GM19463 (cell line): ENCODE measurements around the gene NUAK2.
"Not testable (repeated sequence)": the region's sequence is repeated elsewhere in the genome, so short reads cannot be mapped to it uniquely, and the experiment has no call there.

ENCODE experiments used
- ATAC-seq: cut with Tn5 transposase; IDR thresholded peaks from one replicate; pipeline ENCODE4 v1.9.1; 2021; ENCODE audit warnings: mild to moderate bottlenecking, moderate library complexity; ENCODE audit not compliant: unreplicated experiment

NUAK2 gene

GRCh38 chr1:205321162-205321958 lies at the start of gene NUAK2:
Gene NUAK2 (minus strand): TSS chr1:205321745. CDS start chr1:205321628, 117 bp downstream.
- ATAC-seq: no peak

GRCh38 chr1:205370780-205371179 lies 49.2 kb upstream of the NUAK2 start:
- ATAC-seq: no peak

- ATAC-seq: no peak
Observed at GRCh38 chr1:205369701-205370123, 48.2 kb upstream of the NUAK2 start.

GRCh38 chr1:205368478-205368877 lies 46.9 kb upstream of the NUAK2 start:
- no peak for ATAC-seq

- ATAC-seq: no peak
Observed at GRCh38 chr1:205365945-205366463, 44.5 kb upstream of the NUAK2 start.

- ATAC-seq: not testable (repeated sequence)
Observed at GRCh38 chr1:205365086-205365485, 43.5 kb upstream of the NUAK2 start.

GRCh38 chr1:205360891-205361290 lies 39.3 kb upstream of the NUAK2 start:
- ATAC-seq: no peak

GRCh38 chr1:205359771-205360565 lies 38.4 kb upstream of the NUAK2 start:
- no peak for ATAC-seq

GRCh38 chr1:205358579-205358978 lies 37.0 kb upstream of the NUAK2 start:
- ATAC-seq: no peak

GRCh38 chr1:205357567-205357966 lies 36.0 kb upstream of the NUAK2 start:
- no peak for ATAC-seq

- ATAC-seq: no peak
Observed at GRCh38 chr1:205356440-205357139, 35.0 kb upstream of the NUAK2 start, which contains the start of gene KLHDC8A. Gene KLHDC8A (minus strand): TSS chr1:205356922. CDS start chr1:205343604, 13,318 bp downstream.

- ATAC-seq: no peak
Observed at GRCh38 chr1:205355075-205355453, 33.5 kb upstream of the NUAK2 start.

- no peak for ATAC-seq
Observed at GRCh38 chr1:205354259-205355074, 32.9 kb upstream of the NUAK2 start.

GRCh38 chr1:205353612-205354011 lies 32.1 kb upstream of the NUAK2 start:
- ATAC-seq: no peak

- no peak for ATAC-seq
Observed at GRCh38 chr1:205353191-205353590, 31.6 kb upstream of the NUAK2 start.

GRCh38 chr1:205351984-205352713 lies 30.6 kb upstream of the NUAK2 start:
- ATAC-seq: no peak

GRCh38 chr1:205350691-205351141 lies 29.2 kb upstream of the NUAK2 start:
- no peak for ATAC-seq

- no peak for ATAC-seq
Observed at GRCh38 chr1:205350124-205350523, 28.6 kb upstream of the NUAK2 start.
